BE2C (cell line): Measurements from ENCODE around the gene ATR.

Experiments used
- DNase-seq: peaks from one replicate; pipeline ENCODE4 v3.0.0-alpha.2; 2020
- H3K27me3 ChIP-seq: fragments of 250-450 bp; sonication (Bioruptor Pico); 2 replicates; pipeline ENCODE4 v1.5.1; 2020; ENCODE audit warnings: mild to moderate bottlenecking
- H3K36me3 ChIP-seq: fragments of 250-450 bp; sonication (Bioruptor Pico); 2 replicates; pipeline ENCODE4 v1.5.1; 2020; ENCODE audit warnings: mild to moderate bottlenecking
- H3K4me1 ChIP-seq: fragments of 250-450 bp; sonication (Bioruptor Pico); 2 replicates; pipeline ENCODE4 v1.5.1; 2020
- H3K4me3 ChIP-seq: 2 replicates; pipeline ENCODE4 v1.5.1; 2011; ENCODE audit warnings: low read depth, low read length
- H3K9me3 ChIP-seq: fragments of 250-450 bp; sonication (Bioruptor Pico); 2 replicates; pipeline ENCODE4 v1.5.1; 2020
- CTCF ChIP-seq: IDR thresholded peaks from 2 replicates; pipeline ENCODE4 v1.5.1; 2012; ENCODE audit warnings: mild to moderate bottlenecking, low read depth, low read length

The ATR gene

DNA sequence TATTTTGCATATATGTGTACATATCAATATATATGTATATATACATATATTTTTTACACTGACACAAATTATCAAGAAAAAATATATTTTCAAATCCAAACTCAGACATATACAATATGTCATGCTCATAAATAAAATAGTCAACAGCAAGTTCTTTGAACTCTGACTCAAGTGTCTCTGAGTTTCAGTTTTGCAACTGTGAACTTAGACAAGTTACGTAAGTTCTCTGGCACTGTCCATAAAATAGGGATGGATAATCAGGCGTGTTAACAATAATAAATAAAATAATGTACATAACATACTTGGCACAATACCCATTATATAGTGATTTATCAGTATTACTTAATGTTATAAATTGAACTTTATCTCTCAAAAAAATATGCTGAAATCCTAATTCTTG is 118.6 kb downstream of the ATR start:
- no peaks in the 10 kb centered on the region for H3K9me3 ChIP-seq
- no peak overlapping the region for H3K4me3 ChIP-seq
- TF ChIP-seq CTCF: no peak
- DNase-seq: no peak
- H3K36me3 ChIP-seq: peaks cover 15% of the 10 kb centered on the region
- H3K27me3 ChIP-seq: no peaks in the 10 kb centered on the region
- no peaks in the 10 kb centered on the region for H3K4me1 ChIP-seq

DNA sequence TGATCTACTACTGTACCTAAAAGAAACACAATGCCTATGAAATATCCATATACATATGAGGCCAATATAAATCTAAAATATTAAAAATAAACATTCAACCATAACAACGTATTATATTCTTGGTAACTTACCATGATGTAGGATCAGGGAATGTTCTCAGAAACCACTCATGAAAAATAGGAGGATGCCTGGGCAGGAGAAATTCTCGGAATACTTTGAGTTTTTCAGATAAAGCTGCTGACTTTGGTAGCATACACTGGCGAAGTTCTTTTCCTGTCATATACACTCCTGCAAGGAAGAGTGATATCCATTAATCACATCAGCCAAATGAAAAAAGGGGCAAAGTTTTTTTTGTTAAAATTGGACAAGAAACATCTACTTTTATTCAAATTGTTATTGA is 119.4 kb downstream of the ATR start:
- Histone ChIP-seq H3K27me3 (no peaks in the 10 kb centered on the region), H3K36me3 (peaks cover 15% of the 10 kb centered on the region), H3K9me3 (no peaks in the 10 kb centered on the region), H3K4me3 (no peak overlapping the region), H3K4me1 (no peaks in the 10 kb centered on the region)
- TF ChIP-seq CTCF: no peak
- no peak for DNase-seq

DNA sequence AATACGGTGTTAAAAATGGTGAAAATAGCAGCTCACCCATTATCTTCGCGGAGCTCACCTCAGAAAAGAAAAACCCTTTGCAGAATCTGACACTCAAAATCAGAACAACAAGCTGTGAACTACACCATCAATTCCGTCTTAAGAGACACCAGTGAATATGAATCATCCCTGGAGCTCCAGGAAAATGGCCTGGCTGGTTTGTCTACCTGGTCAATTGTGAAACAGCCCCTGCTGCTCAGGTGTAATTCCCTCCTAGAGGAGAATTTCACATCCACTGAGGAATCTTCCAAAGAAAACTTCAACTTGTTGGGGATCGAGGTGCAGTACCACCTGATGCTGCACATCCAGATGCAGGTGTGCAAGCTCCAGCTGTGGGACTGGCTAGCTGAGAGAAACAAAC is 127.7 kb downstream of the ATR start:
- peaks cover 10% of the 10 kb centered on the region for H3K36me3 ChIP-seq
- H3K9me3 ChIP-seq: no peaks in the 10 kb centered on the region
- TF ChIP-seq CTCF: no peak
- H3K4me1 ChIP-seq: no peaks in the 10 kb centered on the region
- H3K27me3 ChIP-seq: no peaks in the 10 kb centered on the region
- no peak overlapping the region for H3K4me3 ChIP-seq
- DNase-seq: no peak

DNA sequence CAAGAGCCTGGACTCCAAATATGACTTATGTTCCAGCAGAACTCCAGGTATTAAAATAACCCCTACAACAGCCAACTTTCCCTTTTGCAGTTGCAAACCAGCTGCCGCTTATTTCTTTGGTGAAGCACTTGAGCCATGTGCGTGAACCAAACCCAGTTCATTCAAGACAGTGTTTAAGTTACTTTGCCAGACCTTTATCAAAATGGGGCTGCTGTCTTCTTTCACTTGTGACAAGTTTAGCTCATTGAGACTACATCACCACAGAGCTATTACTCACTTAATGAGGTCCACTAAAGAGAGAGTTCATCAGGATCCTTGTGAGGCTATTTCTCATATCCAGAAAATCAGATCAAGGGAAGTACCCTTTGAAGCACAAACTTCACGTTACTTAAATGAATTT is 128.3 kb downstream of the ATR start:
- no peaks in the 10 kb centered on the region for H3K9me3 ChIP-seq
- H3K27me3 ChIP-seq: no peaks in the 10 kb centered on the region
- peaks cover 10% of the 10 kb centered on the region for H3K36me3 ChIP-seq
- DNase-seq: no peak
- TF ChIP-seq CTCF: no peak
- H3K4me1 ChIP-seq: no peaks in the 10 kb centered on the region
- no peak overlapping the region for H3K4me3 ChIP-seq

- Histone ChIP-seq H3K4me3 (peak within 1 kb of the TSS; percentile 100), H3K4me1 (no peaks in the 10 kb centered on the region), H3K27me3 (no peaks in the 10 kb centered on the region), H3K9me3 (no peaks in the 10 kb centered on the region), H3K36me3 (peaks cover 13% of the 10 kb centered on the region)
- DNase-seq: peak; percentile 98
- no peak for TF ChIP-seq CTCF
Measured at GRCh38 chr3:142447852-142448823, 130.4 kb downstream of the ATR start, which contains the start of gene XRN1. Gene XRN1, minus strand, starts transcription at chr3:142448037. Its CDS starts 93 bp downstream, at chr3:142447944.

GRCh38 chr3:142447301-142447851 is 131.2 kb downstream of the ATR start:
- Histone ChIP-seq H3K27me3 (no peaks in the 10 kb centered on the region), H3K4me3 (peak overlapping the region; percentile 100), H3K4me1 (no peaks in the 10 kb centered on the region), H3K9me3 (no peaks in the 10 kb centered on the region), H3K36me3 (peaks cover 13% of the 10 kb centered on the region)
- DNase-seq: peak; percentile 36
- no peak for TF ChIP-seq CTCF
